ENCODE data around the gene ANAPC10.
"Not testable (repeated sequence)": the region's sequence is repeated elsewhere in the genome, so short reads cannot be mapped to it uniquely, and the experiment has no call there.

ANAPC10 gene

GRCh38 chr4:145000656-145001055 is 97.3 kb downstream of the ANAPC10 start:
- not testable (repeated sequence) for H3K27ac Mint-ChIP-seq, DNase-seq, H3K4me3 Mint-ChIP-seq, H3K4me1 Mint-ChIP-seq, ATAC-seq, H3K27me3 Mint-ChIP-seq
- H3K9me3 Mint-ChIP-seq, result peaks cover 32 to 43% of the 10 kb centered on the region in 2 donors

DNA sequence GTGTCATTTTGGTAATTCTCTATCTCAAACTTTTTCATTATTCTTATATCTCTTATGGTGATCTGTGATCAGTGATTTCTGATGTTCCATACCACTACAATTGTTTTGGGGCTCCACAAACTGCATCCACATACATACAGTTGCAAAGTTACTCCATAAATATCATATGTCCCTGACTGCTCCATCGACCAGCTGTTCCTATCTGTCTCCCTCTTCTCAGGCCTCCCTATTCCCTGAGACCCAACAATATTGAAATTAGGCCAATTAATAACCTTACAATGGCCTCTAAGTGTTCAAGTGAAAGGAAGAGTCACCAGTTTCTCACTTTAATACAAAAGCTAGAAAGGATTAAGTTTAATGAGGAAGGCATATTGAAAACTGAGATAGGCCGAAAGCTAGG is 108.7 kb downstream of the ANAPC10 start:
- H3K4me3 Mint-ChIP-seq, result no peak overlapping the region
- ATAC-seq, result no peak
- no peak for DNase-seq
- no peak overlapping the region for H3K27ac Mint-ChIP-seq
- H3K9me3 Mint-ChIP-seq, result peaks cover 0 to 7% of the 10 kb centered on the region in 2 donors
- no peaks in the 10 kb centered on the region for H3K4me1 Mint-ChIP-seq
- no peaks in the 10 kb centered on the region for H3K27me3 Mint-ChIP-seq

DNA sequence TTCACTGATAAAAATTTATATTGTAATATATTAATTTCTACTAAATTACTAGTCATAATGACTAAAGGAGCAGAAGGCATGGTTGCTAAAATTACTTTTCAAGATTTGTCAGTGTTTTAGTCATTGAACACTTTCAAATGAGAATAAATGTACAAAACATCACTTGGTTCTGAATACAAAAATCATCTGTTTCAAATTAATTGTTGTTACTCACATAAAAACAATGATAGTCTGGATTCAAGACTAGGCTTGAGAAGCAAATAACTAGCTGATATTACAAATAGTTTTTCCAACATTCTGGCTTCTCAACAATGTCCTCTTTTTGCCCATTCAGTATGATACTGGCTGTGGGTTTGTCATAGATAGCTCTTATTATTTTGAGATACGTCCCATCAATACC is 112.5 kb downstream of the ANAPC10 start:
- ATAC-seq, result no peak
- Mint-ChIP-seq H3K4me3 (no peak overlapping the region), H3K27me3 (no peaks in the 10 kb centered on the region), H3K27ac (no peak overlapping the region), H3K9me3 (peaks cover 0 to 3% of the 10 kb centered on the region in 2 donors), H3K4me1 (no peaks in the 10 kb centered on the region)
- DNase-seq, result no peak

GRCh38 chr4:144985014-144985413 is 113.0 kb downstream of the ANAPC10 start:
- DNase-seq, result no peak
- no peak overlapping the region for H3K27ac Mint-ChIP-seq
- no peaks in the 10 kb centered on the region for H3K4me1 Mint-ChIP-seq
- no peak for ATAC-seq
- peaks cover 0 to 9% of the 10 kb centered on the region in 2 donors for H3K9me3 Mint-ChIP-seq
- H3K27me3 Mint-ChIP-seq, result no peaks in the 10 kb centered on the region
- H3K4me3 Mint-ChIP-seq, result no peak overlapping the region

GRCh38 chr4:144984241-144984640 is 113.8 kb downstream of the ANAPC10 start:
- H3K27ac Mint-ChIP-seq, result no peak overlapping the region

GRCh38 chr4:144975718-144976117 is 122.3 kb downstream of the ANAPC10 start:
- Mint-ChIP-seq H3K27ac (no peak overlapping the region), H3K4me3 (no peak overlapping the region)

More at GRCh38 chr4:144984241-144984640, 113.8 kb downstream of the ANAPC10 start:
- ATAC-seq (no peak), DNase-seq (no peak)
- Mint-ChIP-seq H3K9me3 (peaks cover 4 to 13% of the 10 kb centered on the region in 2 donors), H3K4me3 (no peak overlapping the region), H3K4me1 (no peaks in the 10 kb centered on the region), H3K27me3 (no peaks in the 10 kb centered on the region)

DNA sequence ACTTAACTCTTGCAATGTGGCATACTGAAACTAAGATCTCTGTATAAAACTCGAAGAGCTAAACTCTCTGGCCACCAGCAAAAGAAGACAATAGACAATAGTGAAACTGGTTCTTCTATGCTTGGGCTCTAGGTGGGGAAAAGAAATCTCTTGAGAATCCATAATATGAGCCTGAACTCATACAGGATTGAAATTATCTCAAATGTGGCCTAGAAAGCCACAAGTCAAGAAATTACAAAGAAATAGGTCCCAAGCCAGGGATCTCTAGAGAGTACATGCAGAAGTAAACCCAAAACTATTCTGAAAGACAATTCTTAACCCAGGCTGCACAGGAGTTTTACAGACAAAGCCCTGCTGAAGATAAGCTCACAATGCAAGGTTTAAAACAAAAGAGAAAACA is 127.4 kb downstream of the ANAPC10 start:
- ATAC-seq (no peak), DNase-seq (no peak)
- peaks cover 5% of the 10 kb centered on the region for H3K4me1 Mint-ChIP-seq
- H3K27me3 Mint-ChIP-seq, result no peaks in the 10 kb centered on the region
- H3K27ac Mint-ChIP-seq, result no peak overlapping the region
- no peaks in the 10 kb centered on the region for H3K9me3 Mint-ChIP-seq
- H3K4me3 Mint-ChIP-seq, result no peak overlapping the region

More at GRCh38 chr4:144975718-144976117, 122.3 kb downstream of the ANAPC10 start:
- Mint-ChIP-seq H3K9me3 (peaks cover 4 to 11% of the 10 kb centered on the region in 2 donors), H3K4me1 (no peaks in the 10 kb centered on the region), H3K27me3 (no peaks in the 10 kb centered on the region)
- no peak for DNase-seq
- ATAC-seq, result no peak

DNA sequence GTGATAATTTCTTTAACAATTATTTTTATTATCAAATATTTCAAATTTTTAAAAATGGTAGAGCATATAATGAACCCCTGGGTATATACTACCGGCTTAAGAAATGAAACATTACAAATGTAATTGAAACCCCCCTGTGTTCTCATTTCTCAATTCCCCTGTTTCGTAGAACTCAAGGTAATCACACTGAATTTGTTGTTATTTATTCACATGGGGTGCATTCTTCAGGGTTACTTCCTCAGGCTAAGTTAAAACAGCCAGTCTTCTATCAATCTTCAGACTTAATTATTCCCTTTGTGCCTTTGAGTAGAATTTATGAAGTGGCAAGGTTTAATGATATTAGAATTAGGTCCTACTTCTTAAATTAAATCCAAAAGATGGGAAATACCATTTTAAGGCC is 128.2 kb downstream of the ANAPC10 start:
- Mint-ChIP-seq H3K27me3 (no peaks in the 10 kb centered on the region), H3K4me3 (no peak overlapping the region), H3K4me1 (peaks cover 5% of the 10 kb centered on the region), H3K27ac (no peak overlapping the region), H3K9me3 (no peaks in the 10 kb centered on the region)
- ATAC-seq, result no peak
- no peak for DNase-seq

- H3K4me1 Mint-ChIP-seq, result peaks cover 5% of the 10 kb centered on the region
- H3K4me3 Mint-ChIP-seq, result no peak overlapping the region
- no peaks in the 10 kb centered on the region for H3K9me3 Mint-ChIP-seq
- no peak for DNase-seq
- H3K27me3 Mint-ChIP-seq, result no peaks in the 10 kb centered on the region
- no peak for ATAC-seq
- no peak overlapping the region for H3K27ac Mint-ChIP-seq
Observed at GRCh38 chr4:144968606-144969005, 129.4 kb downstream of the ANAPC10 start.

DNA sequence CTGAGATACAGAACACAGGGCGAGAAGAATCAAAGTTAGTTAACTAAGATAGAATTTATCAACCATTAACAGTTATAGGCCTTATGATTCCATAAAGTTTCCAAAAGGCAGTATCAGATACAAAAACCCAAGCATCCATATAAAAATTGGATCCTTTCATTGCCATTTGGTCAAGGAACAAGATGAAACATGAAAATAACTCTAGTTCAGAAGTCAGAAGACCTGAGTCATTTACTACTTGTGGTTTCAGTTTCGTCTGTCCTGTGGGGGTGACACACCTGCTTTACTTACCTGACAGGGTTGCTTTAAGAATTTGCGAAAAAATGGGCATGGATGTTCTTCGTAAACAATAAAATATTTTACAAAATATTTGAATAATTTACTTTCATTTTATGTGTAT is 130.8 kb downstream of the ANAPC10 start:
- no peak for DNase-seq
- Mint-ChIP-seq H3K4me3 (no peak overlapping the region), H3K9me3 (peaks cover 0 to under 1% of the 10 kb centered on the region in 2 donors), H3K4me1 (peaks cover 5% of the 10 kb centered on the region), H3K27me3 (no peaks in the 10 kb centered on the region), H3K27ac (no peak overlapping the region)
- no peak for ATAC-seq

DNA sequence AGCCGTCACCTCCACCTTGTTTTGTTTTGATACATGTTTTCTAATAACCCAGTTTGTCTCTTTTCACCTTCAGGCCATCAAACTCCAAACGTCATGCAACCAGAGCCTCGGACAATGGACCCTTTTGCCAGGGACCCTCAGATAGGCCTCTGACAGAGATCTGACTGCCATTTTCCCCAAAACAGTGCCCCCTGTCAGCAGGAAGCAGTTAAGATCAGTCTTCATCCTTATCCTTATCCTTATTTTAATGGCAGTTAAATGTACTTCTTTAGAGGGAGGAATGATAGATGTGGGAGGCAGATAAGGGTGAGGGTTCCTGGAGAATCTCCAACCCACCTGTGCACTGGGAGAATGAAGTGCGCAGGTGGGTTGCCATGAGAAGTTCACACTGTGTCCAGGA is 135.7 kb downstream of the ANAPC10 start:
- Mint-ChIP-seq H3K9me3 (peaks cover 18 to 37% of the 10 kb centered on the region in 2 donors), H3K4me3 (no peak overlapping the region), H3K4me1 (peaks cover 5% of the 10 kb centered on the region), H3K27me3 (no peaks in the 10 kb centered on the region), H3K27ac (no peak overlapping the region)
- no peak for ATAC-seq
- no peak for DNase-seq

GRCh38 chr4:144955104-144955503 is 142.9 kb downstream of the ANAPC10 start:
- Mint-ChIP-seq H3K27ac (no peak overlapping the region), H3K4me3 (no peak overlapping the region), H3K27me3 (no peaks in the 10 kb centered on the region), H3K4me1 (no peaks in the 10 kb centered on the region), H3K9me3 (peaks cover 31 to 65% of the 10 kb centered on the region in 2 donors)
- no peak for DNase-seq
- no peak for ATAC-seq

DNA sequence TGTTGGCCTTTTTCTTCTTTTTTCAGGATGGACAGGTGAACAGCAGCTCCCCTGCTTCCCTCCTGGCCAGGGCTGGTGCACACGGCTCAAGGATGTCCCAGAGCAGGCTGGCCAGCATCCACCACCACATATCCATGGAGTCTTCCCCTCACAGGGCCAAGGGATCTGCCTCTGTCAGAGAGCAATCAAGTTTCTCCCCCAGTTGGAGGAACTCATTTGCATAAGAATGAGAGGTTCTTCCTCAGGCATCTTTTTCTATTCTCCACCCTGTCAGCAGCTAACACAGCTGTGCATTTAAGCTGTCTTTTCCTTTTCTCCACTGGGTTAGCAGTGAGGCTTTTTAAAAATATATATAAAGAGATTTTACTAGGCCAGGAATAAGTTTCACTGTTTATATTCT is 143.8 kb downstream of the ANAPC10 start:
- Mint-ChIP-seq H3K4me3 (no peak overlapping the region), H3K27me3 (no peaks in the 10 kb centered on the region), H3K9me3 (peaks cover 23 to 56% of the 10 kb centered on the region in 2 donors), H3K4me1 (no peaks in the 10 kb centered on the region), H3K27ac (no peak overlapping the region)
- DNase-seq (no peak), ATAC-seq (no peak)

- Mint-ChIP-seq H3K4me1 (no peaks in the 10 kb centered on the region), H3K4me3 (no peak overlapping the region), H3K27me3 (no peaks in the 10 kb centered on the region), H3K9me3 (peaks cover 8 to 22% of the 10 kb centered on the region in 2 donors), H3K27ac (no peak overlapping the region)
- DNase-seq (no peak), ATAC-seq (no peak)
Observed at GRCh38 chr4:144948421-144948820, 149.6 kb downstream of the ANAPC10 start.

DNA sequence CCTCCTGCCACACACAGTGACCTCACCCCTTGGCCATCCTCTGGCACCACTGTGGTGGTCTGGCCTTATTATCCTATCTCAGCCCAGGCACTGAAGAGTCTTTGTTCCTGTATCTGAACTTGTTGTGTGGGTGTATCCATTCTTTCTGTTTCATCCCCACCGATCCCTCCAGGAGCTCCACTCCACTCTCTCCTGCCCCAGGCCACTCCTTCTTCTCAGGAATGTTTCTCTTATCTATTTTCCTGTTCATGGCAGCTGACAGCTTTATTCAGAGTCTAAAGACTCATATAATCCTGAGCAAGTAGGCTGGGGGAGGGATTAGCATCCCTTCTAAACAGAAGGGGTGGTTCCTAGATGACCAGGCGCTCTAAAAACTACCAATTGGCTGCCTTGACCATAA is 150.0 kb downstream of the ANAPC10 start:
- Mint-ChIP-seq H3K27me3 (no peaks in the 10 kb centered on the region), H3K27ac (peak overlapping the region in 1 of 2 donors; percentile 72), H3K4me1 (no peaks in the 10 kb centered on the region), H3K4me3 (no peak overlapping the region), H3K9me3 (peaks cover 5 to 18% of the 10 kb centered on the region in 2 donors)
- ATAC-seq, result no peak
- DNase-seq, result no peak

Measured in stimulated activated naive CD8-positive, alpha-beta T cell treated with anti-CD3 and anti-CD28 coated beads, Interleukin-15, amount 100 ng/mL, for 72 hours (primary cell).